Gastrocnemius medialis (tissue), 4 donors: ENCODE data around the gene EML5. TPM values are rescaled to one million over a fixed set of nuclear protein-coding genes. Genes with fewer than 3 reads are reported as not detected.
A peak's percentile ranks its signal among the peaks of the same experiment; 100 is the strongest.

ENCODE experiments used
- ATAC-seq, 2 donors: fragments of 150-250 bp; one replicate each; pipeline ENCODE4 v1.9.1; 2016
- DNase-seq, 2 donors: peaks; one replicate each; pipeline ENCODE4 v3.0.0-alpha.2; 2019
- H3K27ac ChIP-seq, 4 donors: fragments of 200-600 bp; sonication (generic); 1 replicate in 1 of 4; 2 replicates in 3 of 4; pipeline ENCODE4 v1.5.1; 2016 to 2018; ENCODE audit warnings: mild to moderate bottlenecking in 2 of 4, moderate library complexity in 1 of 4
- H3K27me3 ChIP-seq, 3 donors: fragments of 200-600 bp; sonication (generic) in 2 of 3; 1 replicate in 1 of 3; 2 replicates in 2 of 3; pipeline versions ENCODE4 v1.5.1 to v1.6.0; 2016 to 2019; ENCODE audit warnings: mild to moderate bottlenecking in 1 of 3, moderate library complexity in 1 of 3
- H3K36me3 ChIP-seq, 2 donors: fragments of 200-600 bp; sonication (generic) in 1 of 2; one replicate each; pipeline ENCODE4 v1.5.1; 2017 to 2018
- H3K4me1 ChIP-seq, 2 donors: fragments of 200-600 bp; sonication (generic) in 1 of 2; one replicate each; pipeline ENCODE4 v1.5.1; 2016 to 2017; ENCODE audit warnings: mild to moderate bottlenecking in 2 of 2
- H3K4me3 ChIP-seq, 4 donors: fragments of 200-600 bp; sonication (generic) in 3 of 4; 1 replicate in 1 of 4; 2 replicates in 3 of 4; pipeline ENCODE4 v1.5.1; 2016 to 2019; ENCODE audit warnings: mild to moderate bottlenecking in 2 of 4
- H3K9me3 ChIP-seq, 3 donors: fragments of 200-600 bp; sonication (generic) in 2 of 3; 1 replicate in 1 of 3; 2 replicates in 2 of 3; pipeline ENCODE4 v1.5.1; 2016 to 2019
- POLR2A ChIP-seq, 2 donors: fragments of 450-650 bp; IDR thresholded peaks; one replicate each; pipeline ENCODE4 v1.6.1; 2017; ENCODE audit warnings: antibody characterized with exemption in 2 of 2, mild to moderate bottlenecking in 2 of 2, moderate library complexity in 2 of 2
- in situ Hi-C, 4 donors: fragments of 200-750 bp; cut with MboI; loops; one replicate each; pipeline versions ENCODE4 v1.15.0 to v1.8.0; 2017; ENCODE audit warnings: low sequenced_read_pairs in 4 of 4
- intact Hi-C: fragments of 100-400 bp; cut with DNase I; formaldehyde crosslinking; loops from one replicate; pipeline ENCODE4 v1.15.1; 2023; ENCODE audit warnings: low total_unique reads
- total RNA-seq, 4 donors: library from RNA; depleted of rRNA; stranded (reverse); fragments of >200 nt; gene quantifications; one replicate each; pipeline versions ENCODE4 v1.1.0 to v1.2.3, GENCODE V29; 2016
- TF ChIP-seq, protein P1 (sequence below), 5 experiments: fragments of 450-650 bp in 3 of 5; fragments of 200-600 bp in 2 of 5; sonication (generic) in 2 of 5; IDR thresholded peaks in 4 of 5; conservative IDR thresholded peaks in 1 of 5; 1 replicate in 4 of 5; 2 replicates in 1 of 5; pipeline ENCODE4 v1.5.1; 2016 to 2019; ENCODE audit warnings: antibody characterized with exemption in 5 of 5, mild to moderate bottlenecking in 3 of 5, moderate library complexity in 3 of 5

The EML5 gene
- total RNA-seq, 4 donors from 2014 or later = 0.07 TPM; not detected in 3

DNA sequence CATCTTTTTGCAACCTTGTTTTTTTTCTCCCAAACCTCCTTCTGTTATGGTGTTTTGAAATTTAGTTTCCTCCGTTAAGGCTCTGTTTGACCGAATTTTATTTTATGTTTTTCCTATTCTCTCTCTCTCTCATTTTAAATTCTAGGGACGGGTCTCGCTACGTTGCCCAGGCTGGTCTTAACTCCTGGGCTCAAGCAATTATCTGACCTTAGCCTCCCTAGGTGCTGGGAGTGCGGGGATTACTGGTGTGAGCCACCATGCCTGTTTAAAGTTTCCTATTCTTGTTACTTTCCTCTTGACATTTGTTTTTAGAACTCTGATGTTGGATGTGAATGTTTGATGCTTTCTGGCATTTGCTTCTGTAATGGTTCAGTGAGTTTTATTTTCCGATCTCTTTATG, 228.9 kb downstream of the EML5 start:
- ATAC-seq (no peak), DNase-seq (no peak)
- H3K4me1 ChIP-seq = peaks cover 14 to 17% of the 10 kb centered on the region in 2 donors
- H3K4me3 ChIP-seq = peak overlapping the region; percentile 80 to 95 (median 87)
- in situ Hi-C loops = loop anchor here in 1 of 4 donors (25.0 kb wide), 1 partner anchor 1823 kb away; the partner anchor contains the start of gene CALM1
- no peaks in the 10 kb centered on the region for H3K9me3 ChIP-seq
- H3K27me3 ChIP-seq = no peaks in the 10 kb centered on the region
- H3K27ac ChIP-seq = peak overlapping the region; percentile 82 to 89 (median 88)
- intact Hi-C loops = no loop called here
- no peak for TF ChIP-seq POLR2A (IDR thresholded peaks at IDR 0.05)
- TF ChIP-seq, protein P1, sequence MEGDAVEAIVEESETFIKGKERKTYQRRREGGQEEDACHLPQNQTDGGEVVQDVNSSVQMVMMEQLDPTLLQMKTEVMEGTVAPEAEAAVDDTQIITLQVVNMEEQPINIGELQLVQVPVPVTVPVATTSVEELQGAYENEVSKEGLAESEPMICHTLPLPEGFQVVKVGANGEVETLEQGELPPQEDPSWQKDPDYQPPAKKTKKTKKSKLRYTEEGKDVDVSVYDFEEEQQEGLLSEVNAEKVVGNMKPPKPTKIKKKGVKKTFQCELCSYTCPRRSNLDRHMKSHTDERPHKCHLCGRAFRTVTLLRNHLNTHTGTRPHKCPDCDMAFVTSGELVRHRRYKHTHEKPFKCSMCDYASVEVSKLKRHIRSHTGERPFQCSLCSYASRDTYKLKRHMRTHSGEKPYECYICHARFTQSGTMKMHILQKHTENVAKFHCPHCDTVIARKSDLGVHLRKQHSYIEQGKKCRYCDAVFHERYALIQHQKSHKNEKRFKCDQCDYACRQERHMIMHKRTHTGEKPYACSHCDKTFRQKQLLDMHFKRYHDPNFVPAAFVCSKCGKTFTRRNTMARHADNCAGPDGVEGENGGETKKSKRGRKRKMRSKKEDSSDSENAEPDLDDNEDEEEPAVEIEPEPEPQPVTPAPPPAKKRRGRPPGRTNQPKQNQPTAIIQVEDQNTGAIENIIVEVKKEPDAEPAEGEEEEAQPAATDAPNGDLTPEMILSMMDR (IDR thresholded peaks at IDR 0.05 in 4 of 5, conservative IDR thresholded peaks at IDR 0.05 in 1 of 5) = no peak
- H3K36me3 ChIP-seq = peaks cover 0 to 13% of the 10 kb centered on the region in 2 donors

DNA sequence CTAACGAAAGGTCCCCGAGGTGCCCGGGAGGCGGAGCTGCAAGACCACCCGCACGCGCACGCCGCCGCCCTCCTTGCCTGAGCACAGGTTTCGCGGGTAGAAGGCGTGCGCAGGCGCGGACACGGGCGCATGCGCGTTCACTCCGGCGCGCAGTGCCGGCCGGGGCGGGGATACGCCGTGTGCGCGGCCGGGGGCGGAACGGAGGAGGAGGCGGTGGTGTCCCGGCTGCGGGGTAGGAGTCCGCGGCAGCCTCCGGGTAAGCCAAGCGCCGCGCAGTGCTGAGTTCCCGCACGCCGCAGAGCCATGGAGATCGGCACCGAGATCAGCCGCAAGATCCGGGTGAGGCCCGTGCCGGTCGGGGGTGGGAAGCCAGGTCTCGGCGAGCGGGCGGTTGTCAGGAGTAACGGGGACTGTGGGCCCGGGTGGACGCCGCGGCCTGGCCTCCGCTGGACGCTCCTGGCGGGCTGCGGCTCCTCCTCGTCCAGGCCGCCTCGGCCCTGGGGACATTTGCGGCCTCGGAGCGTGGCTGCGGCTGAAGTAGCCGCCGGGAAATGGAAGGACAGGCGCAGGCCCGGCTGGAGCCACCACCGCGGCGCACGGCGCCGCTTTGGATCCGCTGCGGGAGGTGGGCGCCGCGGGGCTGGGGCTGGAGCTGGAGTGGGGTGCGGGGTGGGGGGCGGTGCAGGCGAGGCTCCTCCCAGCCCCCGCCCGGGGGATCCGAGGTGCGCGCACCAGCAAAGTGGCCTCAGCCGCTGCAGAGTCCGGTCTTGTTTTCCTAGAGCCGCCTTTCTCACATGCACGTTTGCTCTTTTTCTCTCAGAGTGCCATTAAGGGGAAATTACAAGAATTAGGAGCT, 229.7 kb downstream of the EML5 start, which contains the start of gene ZC3H14:
TSS of gene ZC3H14 (plus strand) at position 207 of the 856 bp plus-strand sequence. CDS start at position 304, 97 bp downstream.
- TF ChIP-seq POLR2A (IDR thresholded peaks at IDR 0.05) = peak; percentile 69 to 70
- TF ChIP-seq, protein P1 (IDR thresholded peaks at IDR 0.05 in 4 of 5, conservative IDR thresholded peaks at IDR 0.05 in 1 of 5) = no peak
- Histone ChIP-seq H3K27ac (peak within 1 kb of the TSS; percentile 82 to 89 (median 88)), H3K36me3 (peaks cover 0 to 5% of the 10 kb centered on the region in 2 donors), H3K4me1 (peaks cover 14 to 17% of the 10 kb centered on the region in 2 donors), H3K9me3 (no peaks in the 10 kb centered on the region), H3K27me3 (no peaks in the 10 kb centered on the region), H3K4me3 (peak within 1 kb of the TSS; percentile 80 to 95 (median 87))
- DNase-seq (peak; percentile 54 to 73), ATAC-seq (peak; percentile 95 to 96)
- in situ Hi-C loops (loop anchor here in 1 of 4 donors (25.0 kb wide), 1 partner anchor 1824 kb away; the partner anchor contains the start of gene CALM1), intact Hi-C loops (no loop called here)

DNA sequence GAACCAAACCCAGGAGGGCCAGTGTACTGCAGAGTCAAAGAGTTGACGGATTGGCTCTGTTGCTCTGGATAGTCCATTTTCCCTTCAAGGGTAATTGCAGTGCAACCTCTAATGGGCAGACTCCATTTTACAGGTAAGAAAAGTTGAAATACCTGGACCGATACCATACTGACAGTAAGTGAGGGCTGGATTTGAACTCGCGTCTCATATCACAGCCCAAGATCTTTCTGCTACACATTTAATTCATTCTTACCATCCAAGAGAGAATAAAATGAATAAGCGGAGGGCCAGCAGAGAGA, 230.3 kb downstream of the EML5 start:
- TF ChIP-seq, protein P1 (IDR thresholded peaks at IDR 0.05 in 4 of 5, conservative IDR thresholded peaks at IDR 0.05 in 1 of 5) = no peak
- TF ChIP-seq POLR2A (IDR thresholded peaks at IDR 0.05) = no peak
- peaks cover 14 to 17% of the 10 kb centered on the region in 2 donors for H3K4me1 ChIP-seq
- intact Hi-C loops = no loop called here
- peak overlapping the region; percentile 80 to 95 (median 87) for H3K4me3 ChIP-seq
- H3K27ac ChIP-seq = peak overlapping the region; percentile 82 to 89 (median 88)
- ATAC-seq (peak in 1 of 2 donors; percentile 5), DNase-seq (no peak)
- H3K27me3 ChIP-seq = no peaks in the 10 kb centered on the region
- H3K9me3 ChIP-seq = no peaks in the 10 kb centered on the region
- in situ Hi-C loops = loop anchor here in 1 of 4 donors (25.0 kb wide), 1 partner anchor 1825 kb away; the partner anchor contains the start of gene CALM1
- H3K36me3 ChIP-seq = no peaks in the 10 kb centered on the region

Other genes with a start within 250 kb of the EML5 start
- 10 to 100 TPM in 2 of 4 donors, 1 to 10 TPM in 2; 5.6 to 11.1 (median 8.6) TPM for gene PTPN21, start 237.9 kb downstream of the EML5 start, total RNA-seq
- gene ZC3H14, start 229.9 kb downstream of the EML5 start, total RNA-seq = 10 to 100 TPM; 34.0 to 49.5 (median 42.4) TPM
- 1 to 10 TPM; 1.6 to 5.9 (median 2.6) TPM for gene TTC8, start 31.7 kb upstream of the EML5 start, total RNA-seq